HepG2 (cell line): ENCODE data around the gene BICRA.

Experiments used
- FLYWCH1 ChIP-seq: sonication (generic); formaldehyde crosslinking; IDR thresholded peaks from 2 replicates; pipeline ENCODE4 v1.8.1; 2023; ENCODE audit warnings: mild to moderate bottlenecking, missing genetic modification reagents
- FOXA1 ChIP-seq, 2 experiments: fragments of 450-650 bp in 1 of 2; sonication (generic) in 1 of 2; formaldehyde crosslinking in 1 of 2; IDR thresholded peaks; 2 replicates each; pipeline versions ENCODE4 v1.4.0 to v1.6.1; 2016 to 2020; ENCODE audit warnings: missing genetic modification reagents in 1 of 2
- GABPA ChIP-seq, 2 experiments: IDR thresholded peaks; 2 replicates each; pipeline ENCODE4 v1.6.1; 2011 to 2016; ENCODE audit warnings: low read depth in 2 of 2, low read length in 1 of 2, missing biosample characterization in 1 of 2, missing genetic modification characterization in 1 of 2
- GTF2F1 ChIP-seq: fragments of 150-350 bp; IDR thresholded peaks from 2 replicates; pipeline ENCODE4 v1.6.1; 2014; ENCODE audit warnings: low read length
- KDM1A ChIP-seq: IDR thresholded peaks from 2 replicates; pipeline ENCODE4 v1.6.1; 2016; ENCODE audit warnings: missing compliant biosample characterization
- NFE2L2 ChIP-seq: fragments of 150-350 bp; IDR thresholded peaks from 2 replicates; pipeline ENCODE4 v1.6.1; 2014; ENCODE audit warnings: low read length
- PHF8 ChIP-seq: sonication (generic); formaldehyde crosslinking; IDR thresholded peaks from 2 replicates; pipeline ENCODE4 v1.5.0; 2020; ENCODE audit warnings: missing genetic modification reagents
- ZNF816 ChIP-seq: sonication (generic); formaldehyde crosslinking; IDR thresholded peaks from 2 replicates; pipeline ENCODE4 v1.8.0; 2022; ENCODE audit warnings: missing genetic modification reagents, mild to moderate bottlenecking, borderline replicate concordance

DNA sequence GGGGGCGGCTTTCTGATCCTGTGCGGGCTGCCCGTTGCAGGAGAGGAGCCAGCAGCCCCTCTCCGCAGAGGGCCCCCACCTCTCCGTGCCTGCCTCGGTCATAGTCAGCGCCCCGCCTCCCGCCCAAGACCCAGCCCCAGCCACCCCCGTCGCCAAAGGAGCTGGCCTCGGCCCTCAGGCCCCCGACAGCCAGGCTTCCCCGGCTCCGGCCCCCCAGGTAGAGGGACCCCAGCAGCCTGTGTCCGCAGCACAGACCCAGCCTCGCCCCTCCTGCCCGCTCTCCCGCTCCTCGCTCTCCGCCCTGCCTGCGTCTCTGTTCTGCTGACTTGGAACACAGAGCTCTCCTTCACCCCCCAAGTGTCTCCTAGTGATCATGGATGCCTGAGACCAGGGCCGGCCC is 73.0 kb downstream of the BICRA start:
- TF ChIP-seq FLYWCH1 (CRISPR knock-in tag) (no peak), GABPA (IDR thresholded peaks at IDR 0.05; ENCODE audit: low read depth, low read length) (no peak), GABPA (CRISPR knock-in tag; IDR thresholded peaks at IDR 0.05; ENCODE audit: low read depth) (no peak), FOXA1 (IDR thresholded peaks at IDR 0.05) (no peak), FOXA1 (CRISPR knock-in tag; IDR thresholded peaks at IDR 0.05) (no peak), PHF8 (CRISPR knock-in tag) (no peak), KDM1A (no peak), NFE2L2 (no peak), GTF2F1 (no peak), ZNF816 (CRISPR knock-in tag) (no peak)
